ENCODE results near the gene ANKRD17. TPM values are rescaled to one million over a fixed set of nuclear protein-coding genes. Genes with fewer than 3 reads are reported as not detected.
A peak's percentile ranks its signal among the peaks of the same experiment; 100 is the strongest.
"Not testable (repeated sequence)": the region's sequence is repeated elsewhere in the genome, so short reads cannot be mapped to it uniquely, and the experiment has no call there.

ANKRD17 gene
- 10 to 100 TPM; 60.0 to 74.9 (median 68.7) TPM for polyA plus RNA-seq (ENCODE audit: insufficient read length in 4 of 4)

- DNase-seq (ENCODE audit: low read depth in 4 of 4, low spot score in 3 of 4), result peak; percentile 89 to 94 (median 90)
Observed at GRCh38 chr4:73258686-73259570, at the start of gene ANKRD17. TSS of gene ANKRD17 (minus strand) at chr4:73258798. CDS start at chr4:73258668, 130 bp downstream.

- no peak for DNase-seq (ENCODE audit: low read depth in 4 of 4, low spot score in 3 of 4)
Observed at GRCh38 chr4:73308286-73308685, 49.7 kb upstream of the ANKRD17 start.

- DNase-seq (ENCODE audit: low read depth in 4 of 4, low spot score in 3 of 4), result no peak
Observed at GRCh38 chr4:73303711-73304110, 45.1 kb upstream of the ANKRD17 start.

- no peak for DNase-seq (ENCODE audit: low read depth in 4 of 4, low spot score in 3 of 4)
Observed at GRCh38 chr4:73299548-73300280, 41.1 kb upstream of the ANKRD17 start.

GRCh38 chr4:73292661-73293060, 34.1 kb upstream of the ANKRD17 start:
- not testable (repeated sequence) for DNase-seq (ENCODE audit: low read depth in 4 of 4, low spot score in 3 of 4)

GRCh38 chr4:73281982-73282381, 23.4 kb upstream of the ANKRD17 start:
- no peak for DNase-seq (ENCODE audit: low read depth in 4 of 4, low spot score in 3 of 4)

GRCh38 chr4:73281396-73281795, 22.8 kb upstream of the ANKRD17 start:
- DNase-seq (ENCODE audit: low read depth in 4 of 4, low spot score in 3 of 4), result no peak

GRCh38 chr4:73277201-73277600, 18.6 kb upstream of the ANKRD17 start:
- DNase-seq (ENCODE audit: low read depth in 4 of 4, low spot score in 3 of 4), result no peak

GRCh38 chr4:73275318-73275654, 16.7 kb upstream of the ANKRD17 start:
- no peak for DNase-seq (ENCODE audit: low read depth in 4 of 4, low spot score in 3 of 4)

- no peak for DNase-seq (ENCODE audit: low read depth in 4 of 4, low spot score in 3 of 4)
Observed at GRCh38 chr4:73272816-73273215, 14.2 kb upstream of the ANKRD17 start.

- DNase-seq (ENCODE audit: low read depth in 4 of 4, low spot score in 3 of 4), result no peak
Observed at GRCh38 chr4:73267050-73267449, 8.5 kb upstream of the ANKRD17 start.

GRCh38 chr4:73259571-73260090, 1.0 kb upstream of the ANKRD17 start:
- peak in 1 of 4 donors; percentile 28 for DNase-seq (ENCODE audit: low read depth in 4 of 4, low spot score in 3 of 4)

- DNase-seq (ENCODE audit: low read depth in 4 of 4, low spot score in 3 of 4), result no peak
Observed at GRCh38 chr4:73258436-73258685, 237 bp downstream of the ANKRD17 start.

- peak in 3 of 4 donors; percentile 40 to 52 (median 45) for DNase-seq (ENCODE audit: low read depth in 4 of 4, low spot score in 3 of 4)
Observed at GRCh38 chr4:73257651-73258435, 755 bp downstream of the ANKRD17 start.

- DNase-seq (ENCODE audit: low read depth in 4 of 4, low spot score in 3 of 4), result peak; percentile 47 to 77 (median 64)
Observed at GRCh38 chr4:73257234-73257633, 1.4 kb downstream of the ANKRD17 start.

- not testable (repeated sequence) for DNase-seq (ENCODE audit: low read depth in 4 of 4, low spot score in 3 of 4)
Observed at GRCh38 chr4:73255847-73256246, 2.8 kb downstream of the ANKRD17 start.

- DNase-seq (ENCODE audit: low read depth in 4 of 4, low spot score in 3 of 4), result no peak
Observed at GRCh38 chr4:73252001-73252400, 6.6 kb downstream of the ANKRD17 start.

- no peak for DNase-seq (ENCODE audit: low read depth in 4 of 4, low spot score in 3 of 4)
Observed at GRCh38 chr4:73251384-73251783, 7.2 kb downstream of the ANKRD17 start.

GRCh38 chr4:73250642-73251041, 8.0 kb downstream of the ANKRD17 start:
- DNase-seq (ENCODE audit: low read depth in 4 of 4, low spot score in 3 of 4), result no peak

GRCh38 chr4:73248821-73249220, 9.8 kb downstream of the ANKRD17 start:
- DNase-seq (ENCODE audit: low read depth in 4 of 4, low spot score in 3 of 4), result no peak

GRCh38 chr4:73248416-73248815, 10.2 kb downstream of the ANKRD17 start:
- no peak for DNase-seq (ENCODE audit: low read depth in 4 of 4, low spot score in 3 of 4)
